Activated T-helper 1 cell treated with Interleukin-2 at 50 U/mL for 16 hours (primary cell): ENCODE results near the gene MAGEE2.
"Not testable (repeated sequence)": the region's sequence is repeated elsewhere in the genome, so short reads cannot be mapped to it uniquely, and the experiment has no call there.

Source experiments
- DNase-seq: peaks from one replicate; pipeline ENCODE4 v3.0.0-alpha.2; 2020; ENCODE audit warnings: low read depth

The MAGEE2 gene, protein sequence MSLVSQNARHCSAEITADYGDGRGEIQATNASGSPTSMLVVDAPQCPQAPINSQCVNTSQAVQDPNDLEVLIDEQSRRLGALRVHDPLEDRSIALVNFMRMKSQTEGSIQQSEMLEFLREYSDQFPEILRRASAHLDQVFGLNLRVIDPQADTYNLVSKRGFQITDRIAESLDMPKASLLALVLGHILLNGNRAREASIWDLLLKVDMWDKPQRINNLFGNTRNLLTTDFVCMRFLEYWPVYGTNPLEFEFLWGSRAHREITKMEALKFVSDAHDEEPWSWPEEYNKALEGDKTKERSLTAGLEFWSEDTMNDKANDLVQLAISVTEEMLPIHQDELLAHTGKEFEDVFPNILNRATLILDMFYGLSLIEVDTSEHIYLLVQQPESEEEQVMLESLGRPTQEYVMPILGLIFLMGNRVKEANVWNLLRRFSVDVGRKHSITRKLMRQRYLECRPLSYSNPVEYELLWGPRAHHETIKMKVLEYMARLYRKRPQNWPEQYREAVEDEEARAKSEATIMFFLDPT

DNA sequence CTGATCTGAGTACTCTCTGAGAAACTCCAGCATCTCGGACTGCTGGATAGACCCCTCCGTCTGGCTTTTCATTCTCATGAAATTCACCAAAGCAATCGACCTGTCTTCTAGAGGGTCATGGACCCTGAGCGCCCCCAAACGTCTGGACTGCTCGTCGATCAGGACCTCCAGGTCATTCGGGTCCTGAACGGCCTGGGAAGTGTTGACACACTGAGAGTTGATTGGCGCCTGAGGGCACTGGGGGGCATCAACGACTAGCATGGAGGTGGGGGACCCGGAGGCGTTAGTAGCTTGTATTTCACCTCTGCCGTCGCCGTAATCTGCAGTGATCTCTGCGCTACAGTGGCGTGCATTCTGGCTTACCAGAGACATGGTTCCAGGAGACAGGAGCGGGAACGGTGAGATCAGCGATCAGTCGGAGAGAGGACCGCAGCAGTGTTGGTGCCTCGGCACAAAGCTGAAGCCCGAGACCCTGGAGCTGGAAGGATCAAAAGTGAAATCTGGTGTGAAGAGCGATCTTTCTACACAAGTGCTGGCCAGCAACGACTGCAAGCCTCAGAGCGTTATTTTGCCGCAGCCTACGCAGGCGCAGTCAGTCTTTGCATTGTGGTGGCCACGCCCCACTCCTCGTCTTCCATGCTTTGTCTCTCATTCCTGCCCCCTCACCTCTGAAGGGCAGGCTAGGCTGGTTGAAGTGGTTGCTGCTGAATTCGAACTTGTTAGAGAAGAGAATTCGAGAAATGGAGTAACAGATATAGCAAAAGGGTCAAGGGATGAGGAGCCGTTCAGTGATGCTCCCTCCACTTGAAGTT, at the start of gene MAGEE2:
Gene MAGEE2, minus strand, starts transcription at position 575 of the 812 bp plus-strand sequence. Its CDS starts 203 bp downstream, at position 372.
- DNase-seq: no peak

DNA sequence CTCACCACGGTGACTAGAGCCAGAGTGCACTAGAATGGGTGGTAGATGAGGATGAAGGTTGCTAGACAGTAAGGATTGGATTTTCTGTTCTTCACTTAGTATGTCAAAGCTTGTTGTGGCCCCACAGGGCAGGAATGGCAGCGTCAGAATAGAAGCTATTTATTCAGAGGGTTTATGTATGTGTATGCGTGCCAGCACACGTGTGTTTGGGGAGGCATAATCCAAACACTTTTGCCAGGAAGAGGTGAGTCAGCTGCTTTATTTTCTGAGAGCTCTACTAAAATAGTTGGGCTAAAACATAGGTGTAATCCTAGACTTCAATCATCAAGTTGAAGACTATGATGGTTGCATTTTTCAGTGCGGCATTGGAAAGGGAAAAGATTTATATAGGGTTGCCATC, 1.2 kb upstream of the MAGEE2 start:
- DNase-seq: no peak

DNA sequence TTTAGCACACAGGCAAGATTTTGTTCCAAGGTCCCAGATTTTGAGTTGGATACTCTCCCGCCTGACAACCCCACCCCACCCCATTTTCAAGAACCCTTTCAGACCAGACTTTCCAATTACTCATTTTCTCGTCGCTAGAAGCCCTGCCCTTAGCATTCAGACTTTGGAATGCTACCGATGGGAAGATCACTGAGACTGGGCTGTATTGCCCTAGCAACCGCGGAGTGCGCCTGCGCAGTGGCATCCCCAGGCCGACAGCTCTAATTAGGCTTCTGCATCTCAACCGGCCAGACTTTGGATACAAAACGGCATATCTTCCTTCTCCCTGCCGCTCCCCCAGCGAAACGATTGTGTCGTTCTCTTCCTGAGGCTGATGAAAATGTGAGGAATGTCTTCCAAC, 3.4 kb downstream of the MAGEE2 start:
- DNase-seq: no peak

DNA sequence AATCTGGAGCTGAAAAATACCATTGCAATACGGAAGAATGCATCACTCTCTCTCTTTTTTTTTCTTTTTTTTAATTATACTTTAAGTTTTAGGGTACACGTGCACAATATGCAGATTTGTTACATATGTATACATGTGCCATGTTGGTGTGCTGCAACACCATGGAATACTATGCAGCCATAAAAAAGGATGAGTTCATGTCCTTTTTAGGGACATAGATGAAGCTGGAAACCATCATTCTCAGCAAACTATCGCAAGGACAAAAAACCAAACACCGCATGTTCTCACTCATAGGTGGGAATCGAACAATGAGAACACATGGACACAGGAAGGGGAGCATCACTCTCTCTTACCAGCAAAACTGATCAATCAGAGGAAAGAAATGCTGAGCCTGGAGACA, 17.0 kb downstream of the MAGEE2 start:
- not testable (repeated sequence) for DNase-seq

DNA sequence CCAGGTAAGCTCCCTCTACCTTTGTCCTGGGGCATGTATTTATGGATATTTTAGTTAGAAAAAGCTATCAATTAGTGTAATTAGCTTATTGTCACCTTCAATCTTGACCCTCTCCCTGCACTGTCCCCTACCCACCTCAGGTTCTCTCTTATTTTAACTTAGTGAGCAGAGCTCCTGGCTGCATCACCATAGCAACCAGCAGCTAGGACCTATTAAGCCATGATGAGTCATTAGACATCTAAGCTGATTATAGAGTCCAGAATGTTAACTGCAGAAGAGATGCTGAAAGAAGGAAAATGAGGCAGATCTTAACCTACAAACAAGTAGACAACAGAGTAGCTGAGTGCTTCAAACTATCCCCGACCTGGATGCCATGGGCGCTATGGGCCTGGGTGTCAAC, 36.6 kb downstream of the MAGEE2 start:
- no peak for DNase-seq

GRCh38 chrX:75746891-75747639, 38.0 kb downstream of the MAGEE2 start:
- peak; percentile 5 for DNase-seq
